Inferior parietal cortex (tissue), 1 donor: Measurements from ENCODE around the gene ERBB4.

ENCODE experiments used
- DNase-seq: peaks from one replicate; pipeline ENCODE4 v3.0.0-alpha.2; 2016; ENCODE audit errors: extremely low spot score

The ERBB4 gene

DNA sequence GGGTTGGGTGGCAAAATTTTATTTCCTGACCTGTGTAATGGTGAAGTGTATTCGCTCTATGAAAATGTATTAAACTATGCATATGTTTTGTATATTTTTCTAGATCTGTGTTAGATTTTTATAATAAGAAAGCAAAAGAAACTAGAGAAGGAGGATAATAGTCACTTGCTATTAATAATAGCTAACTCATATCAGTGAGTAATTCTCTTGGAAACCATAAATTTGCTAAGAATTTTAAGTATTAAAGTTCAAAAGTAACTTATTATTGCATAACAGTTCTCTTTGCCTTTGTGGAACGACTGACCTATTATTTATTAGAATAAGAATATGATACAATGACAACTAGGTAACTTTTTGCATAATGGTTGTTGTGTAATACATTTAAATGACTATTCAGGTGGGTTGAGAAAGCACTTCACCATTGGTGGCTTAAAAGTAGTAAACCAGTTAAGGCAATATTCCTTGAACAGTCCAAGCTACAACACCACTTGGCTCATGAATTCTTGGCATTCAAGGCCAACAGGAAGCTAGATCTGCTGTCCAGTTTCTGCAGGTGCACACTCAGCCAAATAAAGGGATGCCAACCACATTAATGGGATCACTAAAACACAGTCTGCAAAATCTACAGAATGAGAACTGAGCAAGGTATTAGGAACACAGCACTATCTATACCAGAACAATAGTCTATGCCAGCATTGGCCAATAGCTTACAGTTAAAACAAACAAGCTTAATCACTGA is 1060.9 kb downstream of the ERBB4 start:
- no peak for DNase-seq

DNA sequence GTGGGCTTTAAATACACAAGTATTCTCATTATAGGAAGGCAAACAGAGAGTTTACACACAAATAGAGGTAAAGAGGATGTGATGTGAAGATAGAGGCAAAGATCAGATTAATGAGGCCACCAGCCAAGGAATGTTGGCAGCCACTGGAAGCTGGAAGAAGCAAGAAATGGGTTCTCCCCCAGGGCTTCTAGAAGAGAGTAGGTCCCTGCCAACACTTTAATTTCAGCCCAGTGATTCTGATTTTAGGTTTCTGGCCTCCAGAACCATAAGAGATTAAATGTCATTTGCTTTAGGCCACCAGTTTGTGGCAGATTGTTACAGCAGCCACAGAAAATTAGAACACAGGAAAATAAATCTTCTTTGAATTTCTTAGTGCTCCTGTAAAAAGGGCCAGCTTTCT is 1065.5 kb downstream of the ERBB4 start:
- no peak for DNase-seq

DNA sequence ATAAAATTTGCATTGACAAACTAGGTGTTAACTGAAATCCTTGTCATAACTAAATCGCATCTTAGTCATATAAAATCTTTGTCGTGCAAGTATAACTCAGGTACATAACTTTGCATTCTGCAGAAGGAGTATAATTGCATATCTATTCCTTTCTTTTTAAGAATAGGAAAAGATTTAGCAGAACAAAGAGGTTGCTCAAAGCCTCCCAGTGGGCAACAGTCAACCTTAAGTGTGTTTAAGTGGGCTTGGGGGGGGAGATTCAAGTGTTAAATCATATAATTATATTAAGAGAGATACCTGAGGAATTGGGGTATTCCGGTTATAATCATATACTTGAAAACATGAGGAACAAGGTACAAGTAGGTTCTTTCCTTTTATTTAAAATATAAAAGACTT is 1068.9 kb downstream of the ERBB4 start:
- no peak for DNase-seq

DNA sequence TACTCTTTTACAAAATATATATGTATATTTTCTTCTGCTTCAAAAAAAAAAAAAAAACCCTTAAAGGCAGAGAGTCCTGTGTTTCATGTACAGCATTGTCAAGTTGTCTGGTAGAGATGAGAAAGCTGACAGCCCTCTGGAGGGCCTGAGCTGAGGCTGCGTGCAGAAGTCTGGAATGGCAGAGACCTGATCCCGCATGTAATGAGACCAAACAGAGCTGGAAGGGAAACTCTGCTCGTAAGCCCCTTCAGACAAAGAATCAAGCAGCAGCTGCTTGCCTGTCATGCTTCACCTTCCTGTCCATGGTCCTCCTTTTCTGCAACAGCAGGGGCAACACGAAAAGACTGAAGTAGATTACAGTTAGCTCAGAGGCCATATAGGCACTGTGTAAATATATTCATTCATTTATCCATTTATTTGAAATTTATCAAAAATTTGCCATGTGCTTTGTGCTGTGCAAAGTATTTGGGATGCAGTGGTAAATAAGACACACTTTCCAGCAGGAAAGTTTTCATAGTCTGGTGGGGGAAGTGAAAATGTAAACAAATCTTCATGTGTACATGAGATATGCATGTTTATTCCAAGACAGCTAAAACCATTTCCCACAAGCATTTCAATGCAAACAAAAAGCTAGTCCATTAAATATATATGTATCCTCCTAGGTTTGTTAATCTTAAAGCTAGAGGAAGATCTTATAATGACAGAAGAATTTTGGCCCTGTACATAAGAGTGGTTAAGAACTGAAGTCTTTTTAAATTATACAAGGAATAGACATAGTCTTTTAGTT is 1069.5 kb downstream of the ERBB4 start:
- no peak for DNase-seq

DNA sequence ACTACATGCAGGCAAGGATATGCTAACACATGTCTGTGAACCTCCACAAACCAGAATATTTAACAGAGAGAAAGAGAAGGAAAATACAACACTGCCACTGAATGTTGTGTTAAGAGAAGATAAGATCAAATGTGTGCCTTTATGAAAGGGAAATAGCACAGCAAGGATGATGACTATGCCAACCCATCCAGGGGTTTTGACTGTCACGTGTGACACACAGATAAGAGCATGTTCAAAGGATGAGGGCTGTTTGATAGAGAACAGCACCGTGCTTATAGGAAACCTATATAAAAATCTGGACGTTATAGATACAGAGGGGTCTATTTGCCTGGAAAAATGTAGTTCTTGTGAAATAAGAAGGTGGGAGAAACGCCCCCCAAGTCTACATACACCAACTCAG is 1070.4 kb downstream of the ERBB4 start:
- no peak for DNase-seq

DNA sequence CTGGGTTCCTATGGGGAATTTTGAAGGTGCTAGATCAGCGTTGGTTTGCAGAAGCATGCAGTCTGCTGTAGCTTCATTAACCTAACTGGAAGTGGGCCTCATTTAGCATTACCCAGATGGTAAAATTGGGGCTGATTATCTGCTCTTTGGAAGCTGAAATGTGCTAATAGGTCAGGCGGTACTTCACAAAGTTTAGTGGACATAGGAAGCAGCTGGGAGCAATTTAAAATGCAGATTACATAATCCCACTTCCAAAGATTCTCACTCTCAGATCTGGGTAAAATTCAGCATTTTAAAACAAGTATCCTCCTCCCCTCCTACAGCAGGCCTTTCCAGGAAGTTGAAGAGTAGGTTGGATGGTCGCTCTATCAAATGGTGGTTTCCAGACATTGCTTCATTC is 1075.2 kb downstream of the ERBB4 start:
- DNase-seq: no peak

DNA sequence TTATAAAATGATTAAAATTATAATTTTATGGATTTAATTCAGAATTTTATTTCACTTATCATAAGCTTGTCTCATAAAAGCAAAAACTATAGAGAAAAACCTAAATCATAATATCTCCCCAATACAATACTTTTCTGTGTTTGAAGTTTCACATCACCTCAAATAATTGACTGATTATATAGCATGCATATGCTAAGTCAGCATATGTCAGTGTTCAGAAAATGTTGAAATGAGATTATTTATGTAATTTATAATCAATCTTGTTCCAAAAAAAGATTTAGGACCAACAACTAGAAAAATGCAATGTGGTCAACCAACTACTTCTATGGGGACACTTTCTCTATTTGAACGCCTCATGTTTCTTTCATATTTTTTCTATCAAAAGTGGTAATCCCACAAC is 1079.6 kb downstream of the ERBB4 start:
- DNase-seq: no peak

DNA sequence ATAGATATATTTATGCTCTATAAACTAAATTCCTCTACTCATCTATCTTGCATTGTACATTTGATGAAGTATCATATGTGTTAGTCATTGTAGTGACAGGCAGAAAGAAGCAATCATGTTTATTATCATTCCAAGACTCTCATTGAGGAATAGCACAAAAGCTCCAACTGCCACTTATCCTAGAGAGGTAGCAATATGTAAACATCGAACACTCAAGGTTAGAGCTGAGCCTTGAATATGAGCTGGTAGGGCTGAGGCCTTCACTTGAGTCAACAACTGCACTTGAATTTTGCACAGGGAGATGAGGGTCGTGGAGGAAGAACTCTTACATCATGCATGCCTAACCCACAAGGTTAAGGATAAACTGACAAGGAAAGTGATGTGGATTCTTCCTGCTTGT is 1081.3 kb downstream of the ERBB4 start:
- no peak for DNase-seq

DNA sequence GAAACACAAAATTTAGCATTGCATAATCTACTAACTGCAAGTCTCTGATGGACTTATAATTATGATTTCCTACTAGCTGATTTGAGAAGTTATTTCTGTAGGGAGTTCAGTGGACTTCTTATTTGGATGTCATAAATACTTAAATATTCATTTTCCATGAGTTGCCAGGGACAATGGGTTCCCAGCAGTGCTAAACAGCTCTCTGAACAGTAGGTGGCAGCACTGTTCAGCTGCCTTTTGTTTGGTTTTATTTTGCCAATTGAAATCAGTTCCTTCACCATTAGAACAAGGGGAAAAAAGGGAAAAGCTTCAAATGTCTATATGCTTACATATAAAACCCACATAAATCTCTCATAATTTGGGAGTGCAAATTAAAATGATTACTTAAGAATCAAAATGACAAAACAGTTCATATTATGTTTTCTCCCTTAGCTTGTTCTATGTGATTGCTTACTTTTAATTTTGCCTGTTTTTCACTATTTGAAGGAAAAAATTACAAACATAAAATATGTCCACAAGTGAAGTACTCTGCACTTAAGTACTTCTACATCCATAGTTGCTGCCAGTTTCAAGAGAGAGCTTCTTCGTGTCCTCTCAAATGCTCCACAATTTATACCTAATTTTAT is 1083.3 kb downstream of the ERBB4 start:
- peak; percentile 93 for DNase-seq

DNA sequence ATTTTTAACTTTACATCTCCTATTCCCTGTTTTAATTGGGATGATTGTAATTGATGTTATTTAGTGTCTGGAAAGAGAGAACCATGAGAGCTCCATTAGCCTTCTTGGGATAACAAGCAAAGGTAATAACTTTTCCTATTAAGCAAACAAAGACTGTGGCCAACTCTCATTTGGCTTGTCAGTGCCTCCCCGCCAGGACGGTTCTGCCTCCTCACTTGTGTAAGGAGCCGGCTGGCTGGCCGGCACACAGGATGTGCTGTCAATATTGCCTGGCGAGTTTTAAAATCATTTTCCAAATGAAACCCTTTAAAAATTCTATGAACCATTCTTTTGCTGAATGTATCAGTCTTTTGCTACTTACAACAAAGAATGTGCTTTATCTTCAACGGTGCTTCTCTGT is 1083.9 kb downstream of the ERBB4 start:
- no peak for DNase-seq

DNA sequence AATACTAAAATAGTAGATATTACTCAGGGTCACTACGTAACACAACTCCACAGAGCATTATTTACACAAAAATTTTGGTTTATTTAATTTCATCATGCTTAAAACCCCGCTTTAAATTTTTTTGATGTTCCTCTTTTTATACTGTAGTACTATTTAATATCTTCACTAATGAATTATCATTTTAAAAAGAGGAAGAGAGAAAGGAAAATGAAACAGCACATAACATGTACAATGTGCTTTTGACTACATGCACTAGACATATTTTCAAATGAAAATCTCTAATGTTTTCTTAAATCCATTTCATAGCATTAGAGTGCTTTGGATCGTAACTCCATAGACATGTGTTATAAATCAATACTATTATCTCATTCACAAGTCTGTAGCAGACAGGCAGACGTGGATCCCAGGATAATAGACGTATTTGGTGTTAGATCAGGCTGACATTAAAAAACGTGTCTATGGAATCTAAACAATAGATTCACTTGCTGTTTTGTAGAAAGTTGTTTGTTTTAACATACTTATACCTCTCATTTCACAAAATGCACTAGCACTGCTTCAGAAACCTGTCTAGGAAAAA is 1085.2 kb downstream of the ERBB4 start:
- DNase-seq: no peak

DNA sequence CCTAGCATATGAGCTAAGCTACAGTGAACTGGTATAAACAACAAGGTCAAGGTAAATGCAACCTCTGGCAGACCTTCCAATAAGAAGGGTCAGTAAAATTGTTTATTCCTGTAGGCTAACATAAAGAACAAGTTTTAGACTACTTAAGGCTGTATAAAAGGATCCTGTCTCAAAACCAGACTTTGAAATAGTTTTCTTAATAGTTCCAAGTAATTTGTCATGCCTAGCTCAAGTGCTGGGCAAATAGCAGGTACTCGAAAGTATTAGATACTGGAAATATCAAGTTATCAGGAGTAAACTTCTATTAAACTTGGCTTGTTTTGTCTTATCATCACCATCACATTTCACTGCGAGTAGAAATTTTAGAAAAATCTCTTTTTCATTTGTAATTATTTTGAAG is 1087.0 kb downstream of the ERBB4 start:
- DNase-seq: no peak

DNA sequence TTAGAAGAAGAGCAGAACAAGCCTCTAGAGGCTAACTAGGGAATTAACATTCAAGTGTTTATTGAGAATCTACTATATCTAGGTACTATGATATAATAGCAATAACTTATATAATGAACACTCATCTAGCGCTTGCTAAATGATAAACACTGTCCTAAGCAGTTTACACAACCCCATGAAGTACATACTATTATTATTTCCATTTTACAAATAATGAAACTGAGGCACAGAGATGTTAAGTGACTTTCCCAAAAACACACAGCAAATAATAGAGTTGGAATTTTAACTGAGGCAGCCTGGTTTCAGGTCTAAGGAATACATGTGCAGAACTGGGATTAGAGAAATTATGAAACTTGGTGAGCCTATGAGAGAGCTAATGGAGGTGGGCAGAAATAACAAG is 1088.8 kb downstream of the ERBB4 start:
- no peak for DNase-seq

DNA sequence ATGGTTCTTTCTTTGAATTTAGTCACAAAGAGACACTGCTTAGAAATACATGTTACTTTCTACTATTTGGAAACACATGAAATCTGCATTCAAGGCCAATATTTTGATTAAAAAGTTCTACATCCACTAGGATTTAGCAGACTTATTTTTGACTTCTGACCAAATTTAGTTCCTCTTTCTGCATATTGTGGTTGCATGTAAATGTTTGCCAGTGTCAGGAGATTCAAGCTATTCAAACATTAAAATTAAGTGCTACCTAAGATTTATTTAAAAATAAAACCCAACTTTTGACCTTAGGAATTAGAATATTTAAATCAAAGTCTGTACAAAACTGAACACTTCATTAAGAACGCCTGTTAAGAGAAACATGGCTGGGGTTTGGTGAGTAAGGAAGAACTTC is 1091.1 kb downstream of the ERBB4 start:
- DNase-seq: no peak

DNA sequence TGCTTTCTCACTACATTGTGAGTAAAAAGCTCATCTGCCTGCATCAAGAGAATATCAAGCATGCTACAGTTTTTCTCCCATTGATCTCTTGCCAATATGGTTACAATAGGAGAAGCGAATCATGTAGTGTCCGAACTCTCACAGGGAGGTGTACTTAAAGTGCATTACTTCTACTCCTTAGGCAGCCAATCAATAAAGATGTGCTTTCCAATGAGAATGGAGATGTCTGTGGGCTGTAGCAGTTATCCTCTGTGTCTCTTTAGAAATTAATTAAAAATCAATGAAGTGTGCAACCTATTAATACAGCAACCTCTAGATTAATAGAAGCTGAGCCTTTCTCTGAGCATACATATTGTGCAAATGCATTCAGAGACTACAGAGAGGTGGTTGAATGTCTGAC is 1098.5 kb downstream of the ERBB4 start:
- no peak for DNase-seq

DNA sequence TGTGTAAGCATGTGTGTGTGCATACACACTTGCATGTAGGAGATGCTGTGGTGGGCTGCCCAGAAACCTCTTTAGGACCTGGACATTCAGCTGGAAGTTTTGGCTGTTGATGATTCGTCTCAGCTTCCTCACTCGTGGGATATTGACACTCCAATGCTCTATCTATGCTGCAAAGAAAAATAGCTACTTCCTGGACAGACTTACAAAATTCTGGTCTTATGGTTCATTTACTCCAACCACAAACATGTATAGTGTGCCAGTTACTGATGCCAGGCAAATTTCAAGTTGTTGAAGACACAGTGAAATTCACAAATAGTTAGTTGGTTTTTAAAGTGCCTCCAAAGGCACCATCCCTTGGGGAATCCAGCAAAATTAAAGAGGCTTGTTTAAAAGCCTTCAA is 1099.6 kb downstream of the ERBB4 start:
- no peak for DNase-seq

DNA sequence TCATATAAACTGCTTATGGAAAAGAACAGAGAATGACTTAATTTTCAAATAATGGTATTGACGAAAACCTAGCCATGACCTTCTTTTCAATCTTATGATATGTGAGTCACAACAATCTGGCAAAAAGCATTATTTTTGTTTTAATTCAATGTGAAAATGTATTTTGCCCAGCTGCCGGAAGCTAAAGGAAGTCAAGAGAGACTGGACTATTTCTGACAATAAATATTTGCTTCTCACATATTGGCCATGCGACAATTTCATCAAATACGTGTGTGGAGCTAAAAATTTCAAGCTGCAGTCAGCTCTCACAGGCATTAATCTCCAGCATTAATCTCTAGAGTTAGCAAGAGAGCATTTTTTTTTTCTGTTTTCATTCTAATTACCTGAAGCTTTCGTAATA is 1101.2 kb downstream of the ERBB4 start:
- no peak for DNase-seq

DNA sequence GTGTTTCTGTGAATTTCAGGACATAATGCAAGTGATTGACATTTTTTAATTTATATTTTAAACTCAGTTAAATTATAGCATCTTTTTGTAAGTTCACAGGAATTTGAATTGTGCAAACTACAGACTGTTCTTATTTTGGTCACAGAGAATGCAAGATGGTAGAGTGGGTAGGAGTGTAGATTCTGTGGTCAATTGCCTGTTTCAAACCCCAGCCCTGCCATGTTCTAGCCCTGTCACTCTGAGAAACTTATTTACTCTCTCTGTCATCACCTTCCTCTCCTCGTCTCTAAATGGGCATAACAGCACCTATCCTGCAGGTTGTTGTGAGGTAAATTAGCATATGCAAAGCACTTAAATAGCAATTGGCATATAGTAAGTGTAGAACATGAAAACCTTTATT is 1102.4 kb downstream of the ERBB4 start:
- no peak for DNase-seq

DNA sequence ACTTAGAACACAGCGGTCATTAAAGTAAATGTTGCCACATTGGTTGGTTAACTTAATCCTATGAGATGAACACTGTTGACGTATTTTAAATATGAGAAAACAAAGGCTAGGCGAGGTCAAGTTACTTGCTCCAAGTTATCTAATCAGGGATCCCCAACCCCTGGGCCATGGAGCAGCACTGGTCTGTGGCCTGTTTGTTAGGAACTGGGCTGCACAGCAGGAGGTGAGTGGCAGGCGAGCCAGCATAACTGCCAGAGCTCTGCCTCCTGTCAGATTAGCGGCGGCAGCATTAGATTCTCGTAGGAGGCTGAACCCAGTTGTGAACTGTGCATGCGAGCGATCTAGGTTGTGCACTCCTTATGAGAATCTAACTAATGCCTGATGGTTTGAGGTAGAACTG is 1103.3 kb downstream of the ERBB4 start:
- DNase-seq: no peak

DNA sequence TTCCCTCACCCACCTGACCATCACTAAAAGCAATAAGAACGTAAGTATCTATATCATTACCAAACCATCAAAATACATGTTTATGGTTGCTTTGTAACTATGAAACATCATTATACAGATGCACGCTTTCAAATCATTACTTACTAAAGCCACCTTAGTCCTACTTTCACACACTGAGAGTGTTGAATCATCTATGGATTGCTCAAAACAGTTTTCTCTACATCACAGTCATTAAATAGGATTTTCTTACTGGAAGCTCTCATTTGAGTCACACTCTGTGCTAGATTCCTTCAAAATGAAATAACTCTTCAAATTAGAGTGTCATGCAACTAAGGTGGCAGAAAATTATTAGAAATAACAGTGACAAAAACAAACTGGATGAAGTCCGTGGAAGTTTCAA is 1103.8 kb downstream of the ERBB4 start:
- DNase-seq: no peak

DNA sequence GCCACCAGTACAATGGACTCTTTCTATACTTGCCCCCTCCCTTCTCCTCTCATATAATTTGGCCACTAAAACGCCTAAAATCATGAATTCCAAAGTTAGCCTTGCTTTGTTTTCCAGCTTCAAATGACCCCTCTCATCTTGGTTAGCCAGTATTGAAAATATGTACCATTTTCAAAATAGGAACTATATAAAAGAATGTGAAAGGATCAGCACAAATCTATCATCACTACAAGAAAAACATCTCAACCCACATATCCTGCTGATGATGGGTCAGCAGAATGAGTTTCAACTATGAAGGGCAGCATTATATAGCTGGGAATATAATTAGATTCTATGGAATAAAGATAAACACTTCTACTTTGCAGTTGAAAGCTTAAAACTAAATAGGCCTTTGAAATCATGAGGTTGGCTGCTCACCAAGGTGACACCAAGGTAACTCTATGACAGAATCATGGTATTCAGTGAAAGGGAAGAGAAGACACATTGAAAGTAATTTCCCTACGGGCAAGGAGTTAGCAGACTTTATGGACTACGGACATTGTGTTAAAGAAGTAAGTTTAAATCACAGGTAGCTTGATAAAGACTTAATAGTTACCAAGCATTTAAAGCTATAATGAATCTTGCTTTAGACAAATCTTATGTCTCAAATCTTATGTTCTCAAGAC is 1109.2 kb downstream of the ERBB4 start:
- DNase-seq: no peak

DNA sequence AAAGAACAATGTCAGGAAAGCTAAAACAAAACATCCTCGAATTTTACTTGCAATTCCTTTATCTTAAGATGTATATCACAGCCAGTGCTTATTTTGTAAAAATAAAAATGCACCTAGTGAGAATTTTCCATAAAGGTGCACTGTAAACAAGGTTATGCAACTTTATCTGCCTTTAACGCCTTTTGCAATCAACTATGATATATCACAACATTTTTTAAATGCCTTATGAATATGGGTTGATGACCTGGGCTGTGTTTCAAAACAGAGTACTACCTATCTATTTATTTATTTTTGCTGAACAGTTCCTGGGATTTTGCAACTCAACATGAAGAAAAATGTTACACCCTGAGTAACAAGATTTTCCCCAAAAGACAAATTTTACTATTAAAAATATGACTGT is 1112.4 kb downstream of the ERBB4 start:
- DNase-seq: no peak
